ENCODE results near the gene ROR2. TPM values are rescaled to one million over a fixed set of nuclear protein-coding genes. Genes with fewer than 3 reads are reported as not detected.

ROR2 gene
- total RNA-seq, 2 experiments from 2014 or later, result not detected

- Histone ChIP-seq H3K27me3 (ENCODE audit: control insufficient read depth in 1 of 2, insufficient read depth in 2 of 2, low read length in 2 of 2) (peaks cover 2 to 8% of the 10 kb centered on the region in 2 experiments), H3K4me1 (ENCODE audit: insufficient read depth, low read length) (no peaks in the 10 kb centered on the region), H3K9me3 (ENCODE audit: control insufficient read depth in 1 of 2, insufficient read depth in 1 of 2, low read length in 2 of 2) (no peaks in the 10 kb centered on the region), H3K36me3 (ENCODE audit: insufficient read depth, low read length) (no peaks in the 10 kb centered on the region), H3K4me3 (ENCODE audit: low read length) (no peak overlapping the region), H3K27ac (ENCODE audit: low read depth in 1 of 2, low read length in 2 of 2) (no peak overlapping the region)
- Mint-ChIP-seq H3K27me3 (peaks cover 47% of the 10 kb centered on the region), H3K36me3 (ENCODE audit: low read depth) (no peaks in the 10 kb centered on the region), H3K9me3 (no peaks in the 10 kb centered on the region), H3K4me3 (no peak overlapping the region), H3K27ac (no peak overlapping the region), H3K4me1 (ENCODE audit: low read depth) (no peaks in the 10 kb centered on the region)
- POLR2A ChIA-PET, result no interaction called here
- TF ChIP-seq CTCF (IDR thresholded peaks at IDR 0.05), result no peak
- no peak for ATAC-seq (ENCODE audit: poor library complexity)
- intact Hi-C loops (cut with DNase I, micrococcal nuclease), result no loop called here
- CTCF ChIA-PET, result no interaction called here
- DNase-seq, result no peak
Observed at GRCh38 chr9:91972076-91972626, 22.1 kb upstream of the ROR2 start.

- H3K9me3 ChIP-seq (ENCODE audit: control insufficient read depth in 1 of 2, insufficient read depth in 1 of 2, low read length in 2 of 2), result peaks cover 0 to 4% of the 10 kb centered on the region in 2 experiments
- Mint-ChIP-seq H3K9me3 (no peaks in the 10 kb centered on the region), H3K27me3 (peaks cover 54% of the 10 kb centered on the region), H3K4me3 (no peak overlapping the region), H3K27ac (no peak overlapping the region), H3K4me1 (ENCODE audit: low read depth) (no peaks in the 10 kb centered on the region), H3K36me3 (ENCODE audit: low read depth) (no peaks in the 10 kb centered on the region)
- ATAC-seq (ENCODE audit: poor library complexity) (no peak), DNase-seq (no peak)
- peaks cover 0 to 14% of the 10 kb centered on the region in 2 experiments for H3K27me3 ChIP-seq (ENCODE audit: control insufficient read depth in 1 of 2, insufficient read depth in 2 of 2, low read length in 2 of 2)
- H3K36me3 ChIP-seq (ENCODE audit: insufficient read depth, low read length), result no peaks in the 10 kb centered on the region
- H3K4me1 ChIP-seq (ENCODE audit: insufficient read depth, low read length), result no peaks in the 10 kb centered on the region
- no peak overlapping the region for H3K4me3 ChIP-seq (ENCODE audit: low read length)
- intact Hi-C loops (cut with DNase I, micrococcal nuclease), result no loop called here
- POLR2A ChIA-PET, result no interaction called here
- CTCF ChIA-PET, result no interaction called here
- TF ChIP-seq CTCF (IDR thresholded peaks at IDR 0.05), result no peak
- H3K27ac ChIP-seq (ENCODE audit: low read depth in 1 of 2, low read length in 2 of 2), result no peak overlapping the region
Observed at GRCh38 chr9:91967259-91967658, 17.2 kb upstream of the ROR2 start.

GRCh38 chr9:91966503-91966902 lies 16.5 kb upstream of the ROR2 start:
- H3K9me3 ChIP-seq (ENCODE audit: control insufficient read depth in 1 of 2, insufficient read depth in 1 of 2, low read length in 2 of 2), result peaks cover 0 to 4% of the 10 kb centered on the region in 2 experiments
- no peak overlapping the region for H3K27ac Mint-ChIP-seq
- intact Hi-C loops (cut with DNase I, micrococcal nuclease), result no loop called here
- ChIA-PET CTCF (no interaction called here), POLR2A (no interaction called here)
- no peaks in the 10 kb centered on the region for H3K36me3 Mint-ChIP-seq (ENCODE audit: low read depth)
- H3K4me1 ChIP-seq (ENCODE audit: insufficient read depth, low read length), result no peaks in the 10 kb centered on the region
- peaks cover 0 to 14% of the 10 kb centered on the region in 2 experiments for H3K27me3 ChIP-seq (ENCODE audit: control insufficient read depth in 1 of 2, insufficient read depth in 2 of 2, low read length in 2 of 2)
- H3K27ac ChIP-seq (ENCODE audit: low read depth in 1 of 2, low read length in 2 of 2), result no peak overlapping the region
- no peak overlapping the region for H3K4me3 ChIP-seq (ENCODE audit: low read length)
- H3K36me3 ChIP-seq (ENCODE audit: insufficient read depth, low read length), result no peaks in the 10 kb centered on the region
- peaks cover 49% of the 10 kb centered on the region for H3K27me3 Mint-ChIP-seq
- no peak overlapping the region for H3K4me3 Mint-ChIP-seq
- no peak for TF ChIP-seq CTCF (IDR thresholded peaks at IDR 0.05)
- DNase-seq (no peak), ATAC-seq (ENCODE audit: poor library complexity) (no peak)
- no peaks in the 10 kb centered on the region for H3K4me1 Mint-ChIP-seq (ENCODE audit: low read depth)
- no peaks in the 10 kb centered on the region for H3K9me3 Mint-ChIP-seq

Data from CD4-positive, alpha-beta T cell (primary cell).